NCI-H2227 (cell line): ENCODE results near the gene NDUFV2.
"Not testable (repeated sequence)": the region's sequence is repeated elsewhere in the genome, so short reads cannot be mapped to it uniquely, and the experiment has no call there.

ENCODE experiments used
- DNase-seq: peaks from one replicate; lab custom pipeline; 2025; ENCODE audit not compliant: unreplicated experiment; lab: John Stamatoyannopoulos, UW

NDUFV2 gene

DNA sequence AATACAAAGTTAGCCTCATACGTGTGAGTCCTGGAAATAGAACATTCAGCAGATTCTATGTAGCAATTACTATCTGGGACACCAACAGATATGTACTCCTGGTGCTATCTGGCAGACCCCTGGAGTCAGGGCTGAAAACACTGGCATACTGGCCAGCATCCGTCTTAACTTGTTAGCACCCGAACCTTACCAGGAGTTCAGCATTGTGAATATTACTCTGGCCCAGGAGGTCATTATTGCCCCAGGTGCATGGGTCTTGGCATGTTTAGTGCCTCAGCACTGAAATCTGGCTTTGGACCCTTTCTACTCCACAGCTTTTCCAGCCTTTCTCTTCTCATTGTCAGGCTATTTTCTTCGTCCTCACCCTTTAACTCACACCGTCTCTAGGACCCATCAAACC lies 11.9 kb upstream of the NDUFV2 start:
- DNase-seq, result no peak

DNA sequence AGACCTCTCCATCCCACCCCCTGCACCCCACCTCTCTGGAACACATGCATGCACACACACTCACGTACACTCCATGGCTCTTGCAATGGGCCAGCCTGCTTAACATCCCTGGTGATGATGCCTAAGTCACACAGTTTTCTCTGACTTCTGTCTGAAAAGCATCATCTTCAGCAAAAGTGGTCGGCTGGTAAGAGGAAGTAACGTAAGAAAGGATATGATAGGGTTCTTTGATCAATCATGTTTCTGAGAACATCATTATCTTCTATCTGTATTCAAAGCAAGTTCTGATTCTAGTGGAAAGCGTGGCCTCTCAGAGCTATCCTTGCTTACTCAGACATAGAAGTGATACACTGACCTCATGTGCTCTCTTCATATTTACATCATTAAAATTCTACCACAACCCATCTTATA lies 11.4 kb upstream of the NDUFV2 start:
- no peak for DNase-seq

DNA sequence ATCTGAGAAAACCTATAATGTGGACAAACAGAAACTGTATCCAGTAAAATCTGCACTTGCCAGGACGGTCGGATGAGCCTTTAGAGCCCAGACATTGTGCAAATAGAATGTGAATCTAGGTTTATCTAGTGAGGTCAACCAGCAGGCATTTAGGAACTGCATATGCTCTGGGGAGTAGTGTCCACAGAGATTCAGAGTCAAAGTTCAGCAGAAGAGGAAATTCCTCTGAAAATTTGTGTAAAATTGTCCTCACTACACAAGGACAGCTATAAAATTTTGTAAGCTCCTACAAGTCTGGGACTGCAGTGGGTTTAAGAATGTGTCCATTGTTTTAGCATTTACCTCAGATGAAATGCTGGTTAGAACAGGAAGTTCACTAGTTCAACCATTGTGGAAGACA lies 9.8 kb upstream of the NDUFV2 start:
- DNase-seq, result no peak

DNA sequence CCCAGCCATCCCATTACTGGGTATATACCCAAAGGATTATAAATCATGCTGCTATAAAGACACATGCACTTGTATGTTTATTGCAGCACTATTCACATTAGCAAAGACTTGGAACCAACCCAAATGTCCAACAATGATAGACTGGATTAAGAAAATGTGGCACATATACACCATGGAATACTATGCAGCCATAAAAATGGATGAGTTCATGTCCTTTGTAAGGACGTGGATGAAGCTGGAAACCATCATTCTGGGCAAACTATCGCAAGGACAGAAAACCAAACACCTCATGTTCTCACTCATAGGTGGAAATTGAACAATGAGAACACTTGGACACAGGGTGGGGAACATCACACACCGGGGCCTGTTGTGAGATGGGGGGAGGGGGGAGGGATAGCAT lies 9.4 kb upstream of the NDUFV2 start:
- not testable (repeated sequence) for DNase-seq

DNA sequence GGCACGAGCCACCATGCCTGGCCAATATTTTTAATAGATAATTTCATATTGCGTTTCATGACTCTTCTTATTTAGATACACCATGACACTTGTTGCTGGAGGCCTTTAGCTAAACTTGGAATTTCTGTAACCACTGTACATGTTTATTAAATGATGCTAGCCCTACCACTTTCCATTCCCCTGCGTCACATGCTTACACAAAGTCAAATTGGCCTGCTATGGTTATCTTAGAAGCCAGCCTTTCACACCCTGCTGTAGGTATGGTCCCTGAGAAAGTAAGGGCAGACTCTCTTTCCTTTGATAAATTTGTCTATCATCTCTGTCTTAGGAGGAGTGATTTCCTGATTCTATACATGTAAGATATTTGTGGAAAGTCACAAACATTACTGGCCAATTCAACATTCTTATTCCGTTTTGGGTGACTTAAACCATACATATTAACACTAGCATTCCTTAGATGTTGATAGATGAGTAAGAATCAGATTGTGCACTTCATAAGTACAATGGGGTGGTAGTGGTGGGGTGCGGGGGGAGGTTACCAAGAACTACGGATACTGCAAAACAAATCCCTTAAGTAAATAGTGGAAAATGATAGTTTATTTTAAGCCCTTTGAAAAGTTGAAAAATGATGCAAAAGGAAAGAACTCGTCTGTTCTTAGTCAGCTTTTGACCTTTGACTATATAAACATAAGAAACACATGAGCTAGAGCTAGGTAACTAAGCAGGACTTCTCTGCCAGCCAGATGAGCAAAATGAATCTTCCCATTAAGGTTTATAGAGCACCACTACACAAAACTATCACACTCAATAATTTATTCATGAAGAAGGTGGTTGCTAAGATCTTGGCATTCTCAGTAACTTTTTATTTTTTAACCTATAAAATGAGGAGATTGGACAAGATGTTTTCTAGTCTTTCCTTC lies 7.9 kb upstream of the NDUFV2 start:
- DNase-seq, result no peak

DNA sequence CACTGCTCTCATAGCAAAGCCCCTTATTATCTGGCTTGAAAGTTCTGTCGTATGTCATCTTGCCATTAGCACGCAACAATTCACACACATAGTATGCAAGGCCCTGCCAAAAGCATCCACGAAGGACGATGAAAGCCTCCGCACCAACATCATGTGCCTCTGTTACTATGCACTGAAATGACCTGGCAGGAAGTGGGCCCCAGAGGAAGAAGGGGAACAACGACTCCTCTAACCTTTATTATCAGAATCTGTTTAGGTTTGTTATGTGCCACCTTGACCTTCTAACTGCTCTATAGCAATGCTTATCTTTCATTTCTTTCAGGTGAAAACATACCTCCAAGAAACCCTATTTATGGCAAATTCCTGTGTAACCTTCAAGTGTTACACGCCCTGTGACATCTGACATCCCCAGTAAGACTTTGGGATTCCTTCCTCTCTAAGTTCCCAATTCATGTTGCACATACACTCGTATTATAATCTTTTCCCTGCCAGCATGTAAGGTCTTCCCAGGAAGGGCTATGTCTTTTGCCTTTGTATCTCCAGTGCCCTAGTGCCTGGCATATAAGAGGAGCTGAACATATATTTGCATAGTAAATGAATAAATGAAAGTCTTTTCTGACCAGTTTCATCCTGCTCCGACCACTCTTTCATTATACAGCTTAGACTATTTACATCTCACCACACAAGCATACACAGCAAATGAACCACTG lies 7.0 kb upstream of the NDUFV2 start:
- no peak for DNase-seq

DNA sequence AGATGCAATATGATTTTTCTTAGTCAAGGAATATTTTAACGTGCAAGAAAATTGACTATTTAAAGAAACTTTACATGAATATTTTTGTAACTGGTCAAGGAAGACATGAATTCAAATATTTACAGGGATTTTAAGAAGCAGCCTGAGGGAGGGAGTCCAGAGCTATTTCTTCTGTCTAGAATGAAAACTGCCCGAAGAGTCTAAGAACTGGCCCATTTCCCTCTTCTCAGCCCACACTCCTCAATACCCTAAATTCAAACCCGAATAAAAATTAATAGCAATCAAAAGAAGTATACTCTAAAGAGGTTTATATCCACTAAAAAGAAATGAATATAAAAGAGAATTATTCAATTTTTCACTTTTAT lies 6.5 kb upstream of the NDUFV2 start:
- no peak for DNase-seq

DNA sequence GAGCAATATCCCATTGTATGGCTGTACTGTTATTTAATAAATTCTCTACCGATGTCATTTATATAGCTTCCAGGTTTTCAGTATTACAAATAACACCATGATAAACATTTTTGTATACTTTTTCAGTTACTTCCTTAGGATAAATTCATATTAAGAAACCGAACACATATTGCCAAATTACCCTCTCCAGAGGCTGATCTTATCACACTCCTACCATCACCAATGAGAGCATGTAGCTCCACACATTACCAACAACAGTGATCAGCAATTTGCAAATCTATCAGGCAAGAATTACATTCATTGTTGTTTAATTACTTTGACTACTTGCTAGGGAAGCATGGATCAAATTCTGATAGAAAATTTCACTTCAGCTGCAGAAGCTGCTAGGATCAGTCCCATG lies 5.8 kb upstream of the NDUFV2 start:
- no peak for DNase-seq

DNA sequence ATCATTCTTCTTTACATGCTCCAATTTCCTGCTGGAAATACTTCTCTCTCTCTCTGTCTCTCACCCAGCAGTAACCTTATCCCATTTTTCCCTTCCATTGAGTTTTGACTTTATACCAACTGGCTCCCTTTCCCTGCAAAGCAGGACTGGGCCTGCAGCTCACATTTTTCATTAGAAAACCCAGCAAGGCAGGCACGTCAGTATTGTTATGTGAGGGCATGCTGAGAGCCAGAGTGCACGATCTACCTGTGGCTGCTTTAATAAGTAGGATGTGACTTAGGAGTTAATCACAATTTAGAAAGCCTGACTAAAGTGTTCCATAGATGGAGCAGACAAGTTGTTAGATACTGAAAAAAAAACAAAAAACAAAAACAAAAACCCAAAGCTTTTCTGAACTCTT lies 5.2 kb upstream of the NDUFV2 start:
- DNase-seq, result no peak

DNA sequence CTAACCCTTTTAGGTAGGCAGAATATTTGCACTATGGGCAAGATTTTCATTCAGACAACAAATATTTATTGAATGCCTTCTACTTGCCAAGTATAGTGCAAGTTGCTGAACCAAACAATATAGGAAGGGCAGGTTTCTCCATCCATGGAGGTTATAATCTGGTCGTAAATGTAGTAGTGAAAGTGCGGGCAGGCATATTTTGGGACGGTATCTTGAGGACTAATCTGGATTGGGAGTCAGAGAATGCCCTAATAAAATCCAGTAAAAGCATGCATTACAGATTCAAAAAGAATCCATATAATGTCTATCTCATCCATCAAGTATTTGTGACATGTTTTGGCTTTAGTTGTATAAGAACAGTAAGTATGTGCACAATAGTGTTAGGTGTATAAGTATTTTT lies 1.7 kb upstream of the NDUFV2 start:
- no peak for DNase-seq

DNA sequence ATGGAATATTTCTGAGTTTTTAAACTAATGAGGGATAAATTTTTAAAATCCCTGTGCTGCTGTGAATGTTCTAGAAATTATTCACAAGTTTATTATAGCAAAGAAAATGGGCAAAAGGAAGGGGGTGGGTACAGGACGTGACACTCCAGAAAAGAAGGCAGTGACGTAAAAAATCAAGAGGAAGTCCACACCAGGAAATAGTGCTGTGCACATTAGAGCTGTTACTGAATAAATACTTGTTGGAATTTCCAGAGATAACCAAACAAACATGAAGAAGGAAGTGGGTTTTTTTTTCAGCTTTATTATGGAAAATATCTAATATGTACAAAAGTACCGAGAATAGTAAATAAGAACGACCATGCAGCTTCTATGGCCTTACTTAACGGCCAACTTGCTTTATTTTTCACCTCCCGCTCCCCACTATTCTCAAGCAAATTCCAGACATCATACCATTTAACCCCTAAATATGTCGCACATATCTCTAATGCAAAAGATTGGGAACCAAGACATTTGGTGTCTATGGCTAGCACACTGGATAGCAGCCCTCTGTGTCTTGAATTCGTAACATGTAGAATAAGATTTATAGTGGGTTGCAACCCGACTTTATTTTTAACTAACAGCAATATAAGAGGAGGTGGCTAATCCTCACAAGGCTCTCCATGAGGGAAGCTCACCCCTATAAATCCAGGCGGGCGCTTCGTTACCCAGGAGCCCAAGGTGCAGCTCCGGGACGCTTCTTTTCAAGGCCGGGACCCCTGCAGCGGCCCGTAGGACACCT lies 580 bp upstream of the NDUFV2 start:
- peak; percentile 38 for DNase-seq

DNA sequence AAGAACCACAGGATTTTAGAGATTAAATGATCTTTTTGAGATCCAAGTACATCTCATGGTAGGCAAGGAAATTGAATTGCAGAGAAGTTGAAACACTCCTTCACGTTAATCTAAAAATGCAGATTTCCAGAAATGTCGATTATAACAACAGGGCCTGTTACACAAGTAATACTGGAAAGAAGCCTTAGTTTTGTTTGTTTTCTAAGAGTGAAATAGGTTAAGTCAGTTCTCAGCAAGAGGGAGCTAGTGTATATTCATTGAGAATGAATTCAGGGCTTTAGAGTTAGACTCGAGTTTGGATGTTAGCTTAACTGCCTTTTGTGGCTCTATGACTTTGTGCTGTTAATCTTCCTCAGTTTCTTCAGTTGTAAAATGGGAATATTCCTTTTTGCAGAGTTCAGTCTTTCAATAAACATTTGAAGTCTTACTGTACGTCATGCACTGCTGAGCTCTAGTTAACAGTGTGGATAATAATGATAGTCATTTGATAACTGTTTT lies 926 bp downstream of the NDUFV2 start:
- DNase-seq, result no peak

DNA sequence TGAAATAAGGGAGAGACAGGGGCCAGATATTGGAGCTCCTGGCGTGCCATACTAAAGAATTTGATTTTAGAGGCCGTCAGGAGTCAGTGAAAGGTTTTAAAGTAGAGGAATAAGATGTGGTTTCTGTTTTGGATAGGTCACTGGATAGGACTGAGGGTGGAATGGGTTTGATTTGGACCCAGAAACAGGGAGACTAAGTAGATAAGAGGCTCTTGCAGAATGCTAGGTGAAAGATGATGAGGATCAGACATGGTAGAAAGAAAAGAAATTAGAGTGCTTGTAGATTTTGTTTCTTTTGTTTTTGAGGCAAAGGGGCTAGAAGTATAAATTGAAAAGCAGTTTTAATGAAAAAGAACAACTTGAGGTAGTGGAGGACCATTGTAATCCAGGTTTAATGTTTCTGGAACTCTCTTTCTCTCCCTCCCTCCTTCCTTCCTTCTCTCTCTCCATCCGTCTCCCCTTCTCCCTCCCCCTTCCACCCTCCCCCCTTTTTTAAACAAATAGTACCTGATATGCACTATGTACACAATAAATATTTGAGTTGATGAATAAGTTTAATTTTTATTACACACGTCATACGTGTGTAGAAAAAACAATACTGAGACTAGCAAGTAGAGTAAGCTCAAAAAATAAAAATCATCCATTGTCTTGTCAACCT lies 1.9 kb downstream of the NDUFV2 start:
- DNase-seq, result no peak

DNA sequence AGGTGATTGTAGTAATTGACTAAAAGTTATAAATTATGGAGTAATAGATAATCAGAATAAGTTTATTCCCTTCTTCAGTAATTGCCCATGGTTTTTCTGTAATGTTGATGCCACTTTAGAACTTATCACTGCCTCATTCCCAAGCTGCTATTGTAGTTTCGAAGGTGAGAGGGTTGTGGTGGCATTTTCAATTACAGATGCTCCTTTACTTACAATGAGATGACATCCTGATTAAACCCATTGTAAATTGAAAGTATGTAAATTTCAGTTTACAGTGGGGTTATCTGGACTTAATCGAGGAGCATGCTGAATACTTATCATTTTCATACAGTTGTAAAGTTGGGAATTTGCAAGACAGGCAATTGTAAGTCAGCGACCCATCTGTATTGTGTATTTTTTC lies 2.9 kb downstream of the NDUFV2 start:
- no peak for DNase-seq

DNA sequence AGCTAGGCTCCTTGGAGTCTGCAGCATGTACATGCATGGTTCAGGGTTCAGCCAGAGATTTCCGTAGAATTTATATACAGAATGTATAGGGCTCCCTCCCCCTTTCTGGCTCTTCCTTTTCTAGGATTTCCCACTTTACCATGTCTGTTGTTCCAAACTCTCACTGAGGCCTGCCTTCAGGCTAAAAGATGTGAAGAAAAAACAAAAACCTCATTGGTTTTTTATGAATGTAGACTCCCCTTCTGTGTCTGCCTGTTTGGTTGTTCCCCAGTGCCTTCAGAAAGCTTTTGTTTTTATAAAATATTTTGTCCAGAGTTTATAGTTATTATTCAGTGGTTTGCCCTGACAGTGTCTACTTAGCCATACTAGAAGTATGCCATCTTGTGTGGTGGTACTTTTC lies 3.6 kb downstream of the NDUFV2 start:
- no peak for DNase-seq

DNA sequence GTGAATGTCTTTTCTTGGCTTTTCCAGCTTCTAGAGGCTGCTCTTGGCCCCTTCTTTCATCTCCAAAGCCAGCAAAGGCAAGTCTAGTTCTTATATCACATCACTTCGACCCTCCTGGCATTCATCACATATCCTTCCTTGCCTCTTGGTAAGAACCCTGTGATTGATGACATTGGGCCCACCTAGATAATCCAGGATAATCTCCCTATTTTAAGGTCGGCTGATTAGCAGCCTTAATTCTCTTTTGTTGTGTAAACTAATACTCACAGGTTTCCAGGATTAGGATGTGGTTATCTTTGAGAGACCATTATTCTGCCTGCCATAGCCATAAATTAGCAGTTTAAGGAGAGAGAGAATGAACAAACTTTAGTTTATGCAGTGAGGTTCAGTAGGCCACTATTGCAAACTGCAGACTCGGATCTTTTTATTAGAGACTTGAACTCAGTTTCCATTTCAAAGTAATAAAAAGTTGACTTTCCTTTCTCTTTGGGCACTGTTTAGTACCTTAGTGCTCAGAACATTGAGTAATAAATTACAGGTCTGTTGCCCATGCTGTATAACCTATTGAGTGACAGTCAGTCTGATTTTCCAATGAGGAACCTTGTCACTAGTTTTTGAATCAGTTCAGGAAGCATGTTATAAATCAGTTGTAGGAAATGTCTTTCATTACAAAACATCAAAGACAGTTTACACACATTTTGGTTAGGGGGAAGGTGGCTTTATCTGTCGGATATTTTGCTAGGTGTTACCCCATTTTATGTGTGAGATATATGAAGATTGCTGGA lies 4.5 kb downstream of the NDUFV2 start:
- no peak for DNase-seq

DNA sequence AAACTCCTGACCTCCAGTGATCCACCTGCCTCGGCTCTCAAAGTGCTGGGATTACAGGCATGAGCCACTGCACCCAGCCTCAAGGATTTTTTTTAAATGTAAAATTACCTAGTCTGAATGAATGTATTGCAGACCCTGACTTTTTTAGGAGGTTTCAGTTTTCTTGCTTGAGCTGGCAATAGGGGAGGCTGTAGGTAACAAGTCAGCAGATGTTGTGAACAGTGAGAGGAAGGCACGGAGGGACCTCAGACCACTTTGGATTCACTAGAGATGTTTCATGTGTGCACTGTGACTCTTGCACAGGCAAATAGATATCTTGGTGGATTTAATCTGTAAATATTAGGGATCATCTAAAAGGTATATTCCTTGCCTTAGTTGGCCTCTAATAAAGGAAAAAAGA lies 6.4 kb downstream of the NDUFV2 start:
- no peak for DNase-seq

DNA sequence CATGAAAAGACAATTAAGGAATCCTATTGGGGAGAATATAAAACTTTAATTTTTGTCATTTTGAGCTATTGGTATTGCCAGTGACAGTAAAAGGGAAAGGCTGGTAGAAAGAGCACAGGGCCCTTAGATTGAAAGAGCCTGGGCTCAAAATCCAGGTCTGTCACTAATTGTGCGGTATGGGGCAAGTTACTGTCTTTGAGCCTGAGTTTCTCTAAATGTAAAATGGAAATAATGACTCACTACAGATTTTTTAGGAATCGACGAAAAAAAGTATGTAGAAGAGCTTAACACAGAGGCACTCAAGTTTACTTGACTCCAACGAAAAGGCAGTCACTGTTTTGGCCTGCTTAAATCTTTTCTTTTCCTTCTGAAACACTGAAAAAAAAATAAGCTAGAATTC lies 7.0 kb downstream of the NDUFV2 start:
- no peak for DNase-seq

DNA sequence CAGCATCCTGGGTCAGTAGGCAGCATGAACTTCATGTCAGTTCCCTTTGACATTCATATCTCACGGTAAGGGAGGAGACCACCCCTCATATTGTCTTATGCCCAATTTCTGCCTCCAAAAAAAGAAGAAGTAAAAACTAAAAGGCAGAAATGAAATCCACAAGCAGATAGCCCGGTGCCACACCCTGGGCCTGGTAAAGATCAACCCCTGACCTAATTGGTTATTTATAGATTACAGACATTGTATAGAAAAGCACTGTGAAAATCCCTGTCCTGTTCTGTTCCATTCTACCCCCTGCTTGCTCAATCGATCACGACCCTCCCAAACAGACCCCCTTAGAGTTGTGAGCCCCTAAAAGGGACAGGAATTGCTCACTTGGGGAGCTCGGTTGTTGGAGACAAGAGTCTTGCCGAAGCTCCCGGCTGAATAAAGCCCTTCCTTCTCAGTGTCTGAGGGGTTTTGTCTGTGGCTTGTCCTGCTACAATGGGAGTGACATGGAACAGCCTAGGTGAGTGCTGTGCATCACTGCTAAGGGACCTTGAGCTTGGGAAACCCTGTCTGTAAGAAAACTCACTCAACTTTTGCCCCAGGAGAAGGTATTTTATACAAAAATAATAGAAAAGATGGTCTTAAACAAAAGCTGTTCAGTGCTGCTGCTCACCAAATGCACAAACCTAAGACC lies 11.1 kb downstream of the NDUFV2 start:
- no peak for DNase-seq

DNA sequence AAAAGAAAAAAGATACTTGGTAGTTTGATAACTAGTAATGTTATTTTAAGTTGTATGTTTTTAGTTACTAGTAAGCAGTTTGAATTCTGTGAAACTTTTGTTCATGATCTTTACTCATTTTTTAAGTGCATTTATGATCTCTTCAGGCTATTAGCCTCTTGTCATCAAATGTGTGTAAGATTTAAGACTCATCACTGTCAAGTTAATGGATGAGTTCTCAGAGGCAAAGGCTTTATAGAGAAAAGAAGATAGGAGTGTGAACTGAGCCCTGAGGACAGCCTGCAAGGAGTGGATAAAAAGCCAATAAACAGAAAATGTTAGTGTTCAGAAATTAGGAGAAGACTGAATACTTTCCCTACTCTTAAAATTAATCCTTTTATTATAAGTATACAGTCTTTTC lies 13.5 kb downstream of the NDUFV2 start:
- no peak for DNase-seq
